HG03469 (cell line): ENCODE measurements around the gene BNC2.

Source experiments
- ATAC-seq: cut with Tn5 transposase; IDR thresholded peaks from one replicate; pipeline ENCODE4 v1.9.1; 2021; ENCODE audit warnings: mild to moderate bottlenecking, moderate library complexity, moderate number of reproducible peaks; ENCODE audit not compliant: unreplicated experiment

Gene BNC2

GRCh38 chr9:16681652-16681987, 188.8 kb downstream of the BNC2 start:
- ATAC-seq, result no peak

- ATAC-seq, result no peak
Measured at GRCh38 chr9:16680975-16681651, 189.4 kb downstream of the BNC2 start.

- ATAC-seq, result no peak
Measured at GRCh38 chr9:16680541-16680940, 189.9 kb downstream of the BNC2 start.

GRCh38 chr9:16679327-16679821, 191.1 kb downstream of the BNC2 start:
- ATAC-seq, result no peak

GRCh38 chr9:16676519-16676918, 194.0 kb downstream of the BNC2 start:
- no peak for ATAC-seq

- no peak for ATAC-seq
Measured at GRCh38 chr9:16675131-16675530, 195.3 kb downstream of the BNC2 start.

- ATAC-seq, result no peak
Measured at GRCh38 chr9:16673171-16673570, 197.3 kb downstream of the BNC2 start.

DNA sequence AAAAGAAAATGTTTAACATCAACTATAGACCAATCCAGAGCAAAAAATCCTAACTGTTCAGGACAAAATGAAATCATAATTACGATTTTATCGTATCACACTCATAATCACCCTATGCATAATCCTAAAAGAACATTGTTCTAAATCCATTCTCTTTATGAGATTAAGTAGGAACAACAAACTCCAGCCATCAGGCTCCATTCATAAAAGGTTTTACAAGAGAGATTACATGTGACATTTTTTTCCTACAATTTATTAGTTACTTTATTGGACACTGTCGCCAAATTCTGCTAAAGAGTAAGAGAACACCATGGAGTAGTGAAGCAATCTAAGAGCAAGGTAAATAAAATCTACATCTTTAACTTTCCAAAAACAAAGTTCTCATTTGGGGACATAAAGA, 198.0 kb downstream of the BNC2 start:
- no peak for ATAC-seq

DNA sequence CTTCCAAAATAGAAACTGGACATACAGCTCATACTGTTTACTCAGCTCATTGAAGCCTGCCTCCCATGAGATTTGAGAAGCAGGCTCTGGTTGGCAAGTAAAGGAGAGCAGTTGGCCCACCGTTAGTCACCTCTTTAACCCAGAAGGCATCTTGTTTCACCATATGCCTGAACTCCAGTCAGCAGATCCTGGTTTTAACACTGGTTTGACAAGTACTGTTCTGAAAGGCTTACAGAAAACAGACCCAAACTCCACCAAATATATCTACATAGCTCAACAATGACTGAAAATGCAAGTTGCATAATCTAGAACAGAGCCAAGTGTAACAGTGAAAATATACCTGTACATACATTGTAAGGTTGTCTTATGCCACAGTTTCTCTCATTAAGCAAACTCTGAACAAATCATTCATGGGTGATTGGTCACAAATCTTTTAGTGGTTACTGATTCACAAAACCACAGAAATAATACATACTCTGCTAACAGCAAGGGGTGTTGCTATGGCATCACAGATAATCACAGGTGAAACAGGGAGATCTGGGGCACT, 198.8 kb downstream of the BNC2 start:
- ATAC-seq, result no peak

DNA sequence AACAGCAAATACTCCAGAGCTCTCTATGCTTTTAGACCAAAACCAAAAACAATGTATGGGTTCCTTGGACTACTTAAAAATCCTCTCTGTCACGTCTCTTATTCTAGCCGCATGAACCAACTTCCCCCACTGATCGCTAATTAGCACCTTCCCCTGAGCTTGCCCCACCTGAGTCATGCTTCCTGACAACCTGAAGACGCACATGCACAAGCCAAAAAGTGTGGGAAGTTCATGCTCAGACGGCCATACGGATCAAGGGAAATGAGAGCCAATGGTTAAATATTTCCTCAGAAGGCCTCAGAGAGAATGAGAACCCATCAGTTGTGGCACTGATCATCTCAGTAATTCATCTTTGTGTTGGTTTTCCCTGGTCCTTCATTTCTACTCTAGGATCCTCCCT, 199.7 kb downstream of the BNC2 start:
- ATAC-seq, result no peak

DNA sequence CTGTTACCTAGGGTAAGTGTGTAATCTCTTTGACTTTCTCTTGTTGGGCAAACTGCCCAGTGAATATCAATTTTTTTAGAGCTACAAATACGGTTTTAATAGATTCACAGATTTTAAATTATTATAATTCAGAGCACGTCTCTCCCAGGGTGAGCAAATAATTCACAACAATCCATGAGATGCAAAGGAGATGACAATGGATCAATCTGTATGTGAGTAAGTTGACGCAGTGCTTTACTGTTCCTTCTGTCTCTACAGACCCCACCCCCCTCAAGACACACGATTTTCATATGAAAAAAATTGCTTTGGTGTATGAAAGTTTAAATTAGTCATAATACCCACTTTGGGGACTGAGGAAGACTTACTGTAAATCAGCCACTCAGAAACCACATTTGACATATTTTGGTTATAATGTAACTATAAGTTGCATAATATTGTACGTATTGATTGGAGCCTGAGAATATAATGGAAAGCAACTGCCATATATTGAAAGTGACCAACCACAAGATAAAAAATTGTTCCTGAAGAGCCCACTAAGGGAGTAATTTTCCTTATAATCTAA, 201.7 kb downstream of the BNC2 start:
- no peak for ATAC-seq

DNA sequence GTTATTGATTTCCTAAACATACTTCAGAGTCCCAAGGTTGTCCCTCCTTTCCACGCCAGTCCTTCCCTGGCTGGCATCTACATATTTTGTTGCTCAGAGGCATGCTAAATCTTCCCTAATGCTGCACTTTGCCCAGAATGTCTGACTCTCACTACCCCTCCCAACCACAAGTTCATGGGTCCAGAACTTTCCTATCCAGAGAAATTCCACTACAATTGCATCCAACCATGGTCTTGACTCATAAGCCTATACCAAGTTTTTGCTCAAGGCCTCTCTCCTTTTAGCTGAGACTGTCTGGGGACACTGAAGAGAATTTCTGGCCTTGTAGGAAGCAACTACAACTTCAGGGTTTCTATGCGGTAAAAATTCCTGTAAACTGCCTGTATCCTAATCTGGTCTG, 206.3 kb downstream of the BNC2 start:
- no peak for ATAC-seq

DNA sequence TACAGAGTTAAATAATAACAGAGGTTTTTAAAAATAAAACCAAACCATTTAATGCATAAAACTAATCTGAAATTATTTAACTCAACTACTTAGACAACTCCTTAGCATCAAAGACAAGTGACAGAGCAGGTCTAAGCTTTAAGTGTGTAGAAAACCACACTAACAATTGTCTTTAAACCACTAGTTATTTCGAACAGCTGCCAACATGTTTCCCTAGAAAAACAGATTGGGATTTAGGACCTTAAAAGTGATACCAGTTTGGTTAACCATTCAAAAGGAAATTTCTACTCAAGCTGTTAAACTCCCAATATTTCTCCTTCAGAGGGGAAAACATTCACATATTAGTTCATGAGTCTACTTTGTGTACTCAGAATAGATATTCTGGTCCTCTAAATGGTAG, 208.7 kb downstream of the BNC2 start:
- no peak for ATAC-seq

DNA sequence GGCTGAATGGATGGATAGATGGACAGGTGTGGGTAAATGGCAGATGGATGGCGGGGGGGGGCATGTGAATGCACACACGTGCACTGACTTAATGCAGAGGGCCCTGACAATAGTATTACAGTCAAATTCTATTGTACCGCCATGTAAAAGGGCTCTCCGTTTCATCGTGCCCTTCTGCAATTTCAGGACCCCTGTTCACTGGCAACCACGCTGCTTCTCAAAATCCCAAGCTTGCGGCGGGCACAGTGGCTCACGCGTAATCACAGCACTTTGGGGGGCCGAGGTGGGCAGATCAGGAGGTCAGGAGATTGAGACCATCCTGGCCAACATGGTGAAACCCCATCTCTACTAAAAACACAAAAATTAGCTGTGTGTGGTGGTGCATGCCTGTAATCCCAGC, 211.4 kb downstream of the BNC2 start:
- ATAC-seq, result no peak

DNA sequence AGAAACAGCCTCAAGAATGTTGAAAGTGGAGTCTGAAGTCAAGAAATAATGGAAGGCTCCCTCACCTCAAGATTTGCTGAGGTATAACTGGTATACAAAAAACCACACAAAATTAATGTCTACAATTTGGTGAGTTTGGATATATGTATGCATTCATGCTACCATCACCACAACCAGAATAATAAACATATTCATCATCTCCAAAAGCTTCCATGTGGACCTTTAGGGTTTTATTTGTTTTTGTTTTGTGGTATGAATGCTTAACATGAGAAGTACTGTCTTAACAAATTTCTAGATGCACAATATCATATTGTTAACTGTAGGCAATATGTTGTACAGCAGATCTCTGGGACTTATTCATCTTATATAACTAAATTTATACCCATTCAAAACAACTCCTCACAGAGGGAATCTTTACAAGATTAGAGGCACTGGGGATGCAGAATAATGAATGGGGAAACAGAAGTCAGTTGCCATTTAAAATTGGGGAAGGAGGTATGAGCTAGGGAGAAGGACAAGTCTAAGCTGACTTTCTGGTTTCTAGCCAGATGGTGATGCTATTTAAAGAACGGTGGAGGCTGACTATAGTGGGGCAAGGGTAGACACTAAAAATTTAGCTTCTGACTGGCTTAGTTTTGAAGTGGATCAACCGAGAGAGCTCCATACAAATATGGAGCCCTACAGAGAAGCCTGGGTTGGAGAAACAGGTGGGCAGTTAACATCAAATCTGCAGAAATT, 213.9 kb downstream of the BNC2 start:
- no peak for ATAC-seq

DNA sequence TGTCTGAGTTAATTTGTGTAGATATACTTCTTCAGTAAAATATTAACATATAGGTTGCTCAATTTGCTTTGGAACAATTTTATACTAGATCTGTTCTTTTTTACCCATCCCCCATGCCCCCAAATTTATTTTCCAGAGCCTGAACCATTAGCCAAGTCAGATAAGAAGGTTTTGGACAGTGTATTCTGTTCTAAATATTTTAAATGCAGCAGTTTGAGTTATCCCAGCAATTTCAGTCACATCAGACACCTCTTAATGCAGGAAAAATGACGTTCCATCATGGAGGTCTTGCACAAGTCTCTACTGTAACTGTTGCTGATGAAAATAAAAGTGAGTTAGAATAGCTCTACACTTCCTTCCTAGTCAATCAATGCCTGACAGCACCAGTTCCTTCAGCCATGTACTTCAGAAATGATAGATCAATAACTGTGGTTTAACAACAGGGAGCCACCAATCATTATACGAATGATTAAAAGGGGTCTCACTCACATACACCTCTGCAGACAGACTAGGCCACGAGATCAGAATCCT, 215.8 kb downstream of the BNC2 start:
- no peak for ATAC-seq

GRCh38 chr9:16653491-16654399, 216.7 kb downstream of the BNC2 start:
- ATAC-seq, result no peak

GRCh38 chr9:16652582-16652981, 217.9 kb downstream of the BNC2 start:
- no peak for ATAC-seq

DNA sequence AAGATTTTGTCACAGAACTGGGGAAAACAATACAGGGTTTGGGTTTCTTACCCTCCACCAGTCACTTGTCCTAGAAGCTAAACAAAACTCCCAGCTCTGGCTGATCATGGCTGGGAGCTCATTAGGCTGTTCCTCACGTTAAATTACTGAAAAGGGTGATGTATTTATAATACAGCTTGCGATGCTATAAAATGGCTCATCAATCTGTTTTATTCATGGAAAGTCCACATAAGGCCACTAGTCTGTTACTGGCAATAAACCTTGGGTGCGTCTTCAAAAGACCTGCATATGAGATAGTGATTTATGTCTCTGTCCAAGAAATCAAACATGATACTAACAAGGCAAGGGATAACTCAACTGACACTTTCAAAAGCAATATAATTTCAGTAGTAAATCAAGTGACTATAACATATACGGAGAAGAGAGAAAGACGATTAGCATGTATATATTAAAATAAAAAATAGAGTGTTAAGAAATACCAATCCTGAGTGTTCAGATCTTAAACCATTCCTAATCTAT, 219.0 kb downstream of the BNC2 start:
- ATAC-seq, result no peak

- no peak for ATAC-seq
Measured at GRCh38 chr9:16645970-16646369, 224.5 kb downstream of the BNC2 start.
